HG03565 (cell line): ENCODE data around the gene LGI4.
A peak's percentile ranks its signal among the peaks of the same experiment; 100 is the strongest.

ENCODE experiments used
- ATAC-seq: cut with Tn5 transposase; IDR thresholded peaks from one replicate; pipeline ENCODE4 v1.9.1; 2021; ENCODE audit warnings: mild to moderate bottlenecking, moderate library complexity; ENCODE audit not compliant: unreplicated experiment

Gene LGI4

GRCh38 chr19:35124098-35125060 lies 10.5 kb downstream of the LGI4 start:
- ATAC-seq, result peak; percentile 54

- ATAC-seq, result no peak
Observed at GRCh38 chr19:35123573-35123972, 11.3 kb downstream of the LGI4 start.

- ATAC-seq, result no peak
Observed at GRCh38 chr19:35122687-35123551, 11.9 kb downstream of the LGI4 start.

- ATAC-seq, result no peak
Observed at GRCh38 chr19:35120898-35121297, 14.0 kb downstream of the LGI4 start.

- no peak for ATAC-seq
Observed at GRCh38 chr19:35120492-35120891, 14.4 kb downstream of the LGI4 start.

GRCh38 chr19:35119578-35120155 lies 15.2 kb downstream of the LGI4 start:
- ATAC-seq, result no peak

GRCh38 chr19:35119091-35119490 lies 15.8 kb downstream of the LGI4 start:
- no peak for ATAC-seq

GRCh38 chr19:35118268-35119020 lies 16.4 kb downstream of the LGI4 start:
- ATAC-seq, result no peak

- ATAC-seq, result no peak
Observed at GRCh38 chr19:35117799-35118198, 17.1 kb downstream of the LGI4 start.

- ATAC-seq, result no peak
Observed at GRCh38 chr19:35117116-35117515, 17.7 kb downstream of the LGI4 start.

GRCh38 chr19:35116072-35116801 lies 18.6 kb downstream of the LGI4 start:
- ATAC-seq, result no peak

GRCh38 chr19:35115177-35115951 lies 19.5 kb downstream of the LGI4 start, which contains the start of gene FXYD3:
Gene FXYD3, plus strand, starts transcription at chr19:35115823. Its CDS starts 3,554 bp downstream, at chr19:35119377.
- ATAC-seq, result no peak

- ATAC-seq, result no peak
Observed at GRCh38 chr19:35114353-35115176, 20.3 kb downstream of the LGI4 start.

GRCh38 chr19:35112995-35113688 lies 21.7 kb downstream of the LGI4 start:
- no peak for ATAC-seq

GRCh38 chr19:35110974-35111373 lies 23.9 kb downstream of the LGI4 start:
- no peak for ATAC-seq

- no peak for ATAC-seq
Observed at GRCh38 chr19:35109395-35110112, 25.3 kb downstream of the LGI4 start.

GRCh38 chr19:35108730-35109129 lies 26.1 kb downstream of the LGI4 start:
- ATAC-seq, result no peak
